H1 (cell line): ENCODE results near the gene ZNF845. TPM values are rescaled to one million over a fixed set of nuclear protein-coding genes. Genes with fewer than 3 reads are reported as not detected.

Source experiments
- BACH1 ChIP-seq: IDR thresholded peaks from 2 replicates; pipeline ENCODE4 v1.6.1; 2012; ENCODE audit warnings: low read length, improper control_type of control experiment
- CREB1 ChIP-seq: IDR thresholded peaks from 2 replicates; pipeline ENCODE4 v1.6.1; 2012; ENCODE audit warnings: inconsistent platforms
- EP300 ChIP-seq, 2 experiments: IDR thresholded peaks; 1 replicate in 1 of 2; 2 replicates in 1 of 2; pipeline ENCODE4 v1.6.1; 2011 to 2012; ENCODE audit warnings: low read depth in 2 of 2, low read length in 2 of 2, mild to moderate bottlenecking in 2 of 2, borderline replicate concordance in 1 of 2, inconsistent platforms in 1 of 2, moderate library complexity in 1 of 2
- PHF8 ChIP-seq: fragments of 200-600 bp; sonication (generic); conservative IDR thresholded peaks from 2 replicates; pipeline ENCODE4 v1.7.1; 2012; ENCODE audit warnings: low read depth, mild to moderate bottlenecking, inconsistent platforms, low read length, moderate library complexity
- RFX5 ChIP-seq: IDR thresholded peaks from 2 replicates; pipeline ENCODE4 v1.6.1; 2011; ENCODE audit warnings: low read depth, low read length, improper control_type of control experiment, borderline replicate concordance
- SIX5 ChIP-seq: IDR thresholded peaks from 2 replicates; pipeline ENCODE4 v1.6.1; 2011; ENCODE audit warnings: mild to moderate bottlenecking, low read depth, low read length
- polyA plus RNA-seq, 7 experiments: library from polyadenylated mRNA; depleted of rRNA in 3 of 7; stranded (reverse) in 5 of 7; unstranded in 2 of 7; fragments of >200 nt in 5 of 7; fragments of 200-250 nt in 2 of 7; gene quantifications; 1 replicate in 5 of 7; 2 replicates in 1 of 7; 4 replicates in 1 of 7; pipeline versions ENCODE4 v1.2.1 to v1.2.3, GENCODE V29; 2011 to 2013; ENCODE audit warnings: missing spikeins in 2 of 7, mixed read lengths in 2 of 7
- total RNA-seq: library from RNA; stranded (reverse); fragmentation: NEBNext Ultra II Directional; extraction: Animal tissue kit (Norgen Biotek cat#: 25700); gene quantifications from 2 replicates; pipeline ENCODE4 v1.2.1, GENCODE V29; 2021
- TF ChIP-seq, protein P1 (sequence below): fragments of 300-600 bp; sonication (generic); IDR thresholded peaks from 2 replicates; pipeline ENCODE4 v1.7.1; 2012; ENCODE audit warnings: low read length, moderate library complexity, mild to moderate bottlenecking, inconsistent platforms; ENCODE audit not compliant: insufficient replicate concordance
- TF ChIP-seq, protein P2 (sequence below): IDR thresholded peaks from 2 replicates; pipeline ENCODE4 v1.6.1; 2012; ENCODE audit warnings: inconsistent platforms
- TF ChIP-seq, protein P3 (sequence below): IDR thresholded peaks from 2 replicates; pipeline ENCODE4 v1.6.1; 2012; ENCODE audit warnings: inconsistent platforms

Gene ZNF845
- total and polyA plus RNA-seq, 2 of the 8 experiments (the other 6 are each of a cell fraction or from before 2014, with no cell fraction given), result 3.6 to 22.5 TPM

GRCh38 chr19:53365134-53365898, 31.8 kb downstream of the ZNF845 start, which contains the start of gene ZNF525 (continued):
- TF ChIP-seq CREB1, result no peak
- TF ChIP-seq, protein P1, sequence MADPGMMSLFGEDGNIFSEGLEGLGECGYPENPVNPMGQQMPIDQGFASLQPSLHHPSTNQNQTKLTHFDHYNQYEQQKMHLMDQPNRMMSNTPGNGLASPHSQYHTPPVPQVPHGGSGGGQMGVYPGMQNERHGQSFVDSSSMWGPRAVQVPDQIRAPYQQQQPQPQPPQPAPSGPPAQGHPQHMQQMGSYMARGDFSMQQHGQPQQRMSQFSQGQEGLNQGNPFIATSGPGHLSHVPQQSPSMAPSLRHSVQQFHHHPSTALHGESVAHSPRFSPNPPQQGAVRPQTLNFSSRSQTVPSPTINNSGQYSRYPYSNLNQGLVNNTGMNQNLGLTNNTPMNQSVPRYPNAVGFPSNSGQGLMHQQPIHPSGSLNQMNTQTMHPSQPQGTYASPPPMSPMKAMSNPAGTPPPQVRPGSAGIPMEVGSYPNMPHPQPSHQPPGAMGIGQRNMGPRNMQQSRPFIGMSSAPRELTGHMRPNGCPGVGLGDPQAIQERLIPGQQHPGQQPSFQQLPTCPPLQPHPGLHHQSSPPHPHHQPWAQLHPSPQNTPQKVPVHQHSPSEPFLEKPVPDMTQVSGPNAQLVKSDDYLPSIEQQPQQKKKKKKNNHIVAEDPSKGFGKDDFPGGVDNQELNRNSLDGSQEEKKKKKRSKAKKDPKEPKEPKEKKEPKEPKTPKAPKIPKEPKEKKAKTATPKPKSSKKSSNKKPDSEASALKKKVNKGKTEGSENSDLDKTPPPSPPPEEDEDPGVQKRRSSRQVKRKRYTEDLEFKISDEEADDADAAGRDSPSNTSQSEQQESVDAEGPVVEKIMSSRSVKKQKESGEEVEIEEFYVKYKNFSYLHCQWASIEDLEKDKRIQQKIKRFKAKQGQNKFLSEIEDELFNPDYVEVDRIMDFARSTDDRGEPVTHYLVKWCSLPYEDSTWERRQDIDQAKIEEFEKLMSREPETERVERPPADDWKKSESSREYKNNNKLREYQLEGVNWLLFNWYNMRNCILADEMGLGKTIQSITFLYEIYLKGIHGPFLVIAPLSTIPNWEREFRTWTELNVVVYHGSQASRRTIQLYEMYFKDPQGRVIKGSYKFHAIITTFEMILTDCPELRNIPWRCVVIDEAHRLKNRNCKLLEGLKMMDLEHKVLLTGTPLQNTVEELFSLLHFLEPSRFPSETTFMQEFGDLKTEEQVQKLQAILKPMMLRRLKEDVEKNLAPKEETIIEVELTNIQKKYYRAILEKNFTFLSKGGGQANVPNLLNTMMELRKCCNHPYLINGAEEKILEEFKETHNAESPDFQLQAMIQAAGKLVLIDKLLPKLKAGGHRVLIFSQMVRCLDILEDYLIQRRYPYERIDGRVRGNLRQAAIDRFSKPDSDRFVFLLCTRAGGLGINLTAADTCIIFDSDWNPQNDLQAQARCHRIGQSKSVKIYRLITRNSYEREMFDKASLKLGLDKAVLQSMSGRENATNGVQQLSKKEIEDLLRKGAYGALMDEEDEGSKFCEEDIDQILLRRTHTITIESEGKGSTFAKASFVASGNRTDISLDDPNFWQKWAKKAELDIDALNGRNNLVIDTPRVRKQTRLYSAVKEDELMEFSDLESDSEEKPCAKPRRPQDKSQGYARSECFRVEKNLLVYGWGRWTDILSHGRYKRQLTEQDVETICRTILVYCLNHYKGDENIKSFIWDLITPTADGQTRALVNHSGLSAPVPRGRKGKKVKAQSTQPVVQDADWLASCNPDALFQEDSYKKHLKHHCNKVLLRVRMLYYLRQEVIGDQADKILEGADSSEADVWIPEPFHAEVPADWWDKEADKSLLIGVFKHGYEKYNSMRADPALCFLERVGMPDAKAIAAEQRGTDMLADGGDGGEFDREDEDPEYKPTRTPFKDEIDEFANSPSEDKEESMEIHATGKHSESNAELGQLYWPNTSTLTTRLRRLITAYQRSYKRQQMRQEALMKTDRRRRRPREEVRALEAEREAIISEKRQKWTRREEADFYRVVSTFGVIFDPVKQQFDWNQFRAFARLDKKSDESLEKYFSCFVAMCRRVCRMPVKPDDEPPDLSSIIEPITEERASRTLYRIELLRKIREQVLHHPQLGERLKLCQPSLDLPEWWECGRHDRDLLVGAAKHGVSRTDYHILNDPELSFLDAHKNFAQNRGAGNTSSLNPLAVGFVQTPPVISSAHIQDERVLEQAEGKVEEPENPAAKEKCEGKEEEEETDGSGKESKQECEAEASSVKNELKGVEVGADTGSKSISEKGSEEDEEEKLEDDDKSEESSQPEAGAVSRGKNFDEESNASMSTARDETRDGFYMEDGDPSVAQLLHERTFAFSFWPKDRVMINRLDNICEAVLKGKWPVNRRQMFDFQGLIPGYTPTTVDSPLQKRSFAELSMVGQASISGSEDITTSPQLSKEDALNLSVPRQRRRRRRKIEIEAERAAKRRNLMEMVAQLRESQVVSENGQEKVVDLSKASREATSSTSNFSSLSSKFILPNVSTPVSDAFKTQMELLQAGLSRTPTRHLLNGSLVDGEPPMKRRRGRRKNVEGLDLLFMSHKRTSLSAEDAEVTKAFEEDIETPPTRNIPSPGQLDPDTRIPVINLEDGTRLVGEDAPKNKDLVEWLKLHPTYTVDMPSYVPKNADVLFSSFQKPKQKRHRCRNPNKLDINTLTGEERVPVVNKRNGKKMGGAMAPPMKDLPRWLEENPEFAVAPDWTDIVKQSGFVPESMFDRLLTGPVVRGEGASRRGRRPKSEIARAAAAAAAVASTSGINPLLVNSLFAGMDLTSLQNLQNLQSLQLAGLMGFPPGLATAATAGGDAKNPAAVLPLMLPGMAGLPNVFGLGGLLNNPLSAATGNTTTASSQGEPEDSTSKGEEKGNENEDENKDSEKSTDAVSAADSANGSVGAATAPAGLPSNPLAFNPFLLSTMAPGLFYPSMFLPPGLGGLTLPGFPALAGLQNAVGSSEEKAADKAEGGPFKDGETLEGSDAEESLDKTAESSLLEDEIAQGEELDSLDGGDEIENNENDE, result no peak
- TF ChIP-seq BACH1, result peak; percentile 22; the same call in 1 of the 2 replicates
- TF ChIP-seq PHF8, result peak; percentile 64
- TF ChIP-seq EP300 (IDR thresholded peaks at IDR 0.05; ENCODE audit: borderline replicate concordance in 1 of 2, low read depth in 2 of 2, low read length in 2 of 2), result no peak
- no peak for TF ChIP-seq SIX5
- TF ChIP-seq, protein P2, sequence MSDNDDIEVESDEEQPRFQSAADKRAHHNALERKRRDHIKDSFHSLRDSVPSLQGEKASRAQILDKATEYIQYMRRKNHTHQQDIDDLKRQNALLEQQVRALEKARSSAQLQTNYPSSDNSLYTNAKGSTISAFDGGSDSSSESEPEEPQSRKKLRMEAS, result peak; percentile 48; the same call in 1 of the 2 replicates
- TF ChIP-seq RFX5, result no peak
- TF ChIP-seq, protein P3, sequence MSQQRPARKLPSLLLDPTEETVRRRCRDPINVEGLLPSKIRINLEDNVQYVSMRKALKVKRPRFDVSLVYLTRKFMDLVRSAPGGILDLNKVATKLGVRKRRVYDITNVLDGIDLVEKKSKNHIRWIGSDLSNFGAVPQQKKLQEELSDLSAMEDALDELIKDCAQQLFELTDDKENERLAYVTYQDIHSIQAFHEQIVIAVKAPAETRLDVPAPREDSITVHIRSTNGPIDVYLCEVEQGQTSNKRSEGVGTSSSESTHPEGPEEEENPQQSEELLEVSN, result 0 out of 2 replicates have a peak, but pooled peaks have one; percentile 40
